T-helper 1 cell treated with Interleukin-12 subunit alpha and Interleukin-12 subunit beta and Interleukin-4 antibody, amounts not matched to agents 30 ng/mL and 1 ng/mL, for 36 hours (primary cell): ENCODE measurements around the gene NTF4. TPM values are rescaled to one million over a fixed set of nuclear protein-coding genes. Genes with fewer than 3 reads are reported as not detected.

Experiments
- intact Hi-C: fragments of 100-400 bp; cut with micrococcal nuclease; formaldehyde crosslinking; loops from one replicate; pipeline ENCODE4 v1.15.1; 2024
- total RNA-seq: library from RNA; stranded (reverse); gene quantifications from 2 replicates; pipeline ENCODE4 v1.2.3, GENCODE V29; 2022

The NTF4 gene
- total RNA-seq, 1 donor from 2014 or later = not detected

- intact Hi-C loops = no loop called here
Measured at GRCh38 chr19:49092686-49093085, 28.1 kb upstream of the NTF4 start.

GRCh38 chr19:49091391-49092038 lies 26.9 kb upstream of the NTF4 start:
- intact Hi-C loops = no loop called here

DNA sequence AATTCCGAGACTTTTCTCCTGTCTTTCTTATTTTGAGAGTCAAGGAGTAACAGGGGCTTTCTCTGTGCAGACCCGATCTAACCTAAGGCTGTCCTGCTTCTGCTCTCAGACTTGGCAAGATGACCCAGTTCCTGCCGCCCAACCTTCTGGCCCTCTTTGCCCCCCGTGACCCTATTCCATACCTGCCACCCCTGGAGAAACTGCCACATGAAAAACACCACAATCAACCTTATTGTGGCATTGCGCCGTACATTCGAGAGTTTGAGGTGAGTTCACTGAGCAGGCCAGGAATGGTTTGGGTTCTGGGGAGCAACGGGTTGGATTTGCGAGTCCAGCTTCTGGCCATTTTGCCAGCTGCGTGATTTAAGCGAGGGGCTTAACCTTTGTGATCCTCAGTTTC lies 21.7 kb upstream of the NTF4 start:
- intact Hi-C loops = loop anchor here (5.0 kb wide), 1 partner anchor 781 kb away; the partner anchor contains the start of gene PNKP

DNA sequence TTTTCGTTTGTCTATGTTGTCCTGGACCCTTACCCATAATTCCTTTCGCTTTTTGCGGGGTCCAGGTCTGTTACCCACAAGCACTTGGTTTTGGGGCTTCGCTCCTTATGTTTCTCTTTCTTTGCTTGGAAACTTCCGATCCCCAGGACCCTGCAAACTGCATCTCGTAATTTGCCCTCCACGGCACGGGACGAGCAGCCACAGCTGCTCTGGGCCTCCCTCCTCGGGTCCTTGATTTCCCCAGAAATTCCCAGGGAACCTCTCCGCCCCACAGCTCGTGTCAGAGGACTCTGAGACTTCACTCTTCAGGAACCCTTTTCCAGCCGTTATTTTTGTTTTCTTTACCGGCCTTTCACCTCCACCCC lies 21.2 kb upstream of the NTF4 start:
- intact Hi-C loops = loop anchor here (1.0 to 5.0 kb wide), 11 partner anchors 11 to 781 kb away; partner anchors contain the start of genes C19orf73, CYTH2, FUZ and GYS1

GRCh38 chr19:49085020-49085867 lies 20.6 kb upstream of the NTF4 start, which contains the start of gene SNRNP70:
SNRNP70 (plus strand) TSS chr19:49085451; CDS start chr19:49086415, 964 bp downstream.
- intact Hi-C loops = loop anchor here (1.0 to 5.0 kb wide), 11 partner anchors 12 to 782 kb away; partner anchors contain the start of genes C19orf73, CYTH2, FUZ and GYS1

DNA sequence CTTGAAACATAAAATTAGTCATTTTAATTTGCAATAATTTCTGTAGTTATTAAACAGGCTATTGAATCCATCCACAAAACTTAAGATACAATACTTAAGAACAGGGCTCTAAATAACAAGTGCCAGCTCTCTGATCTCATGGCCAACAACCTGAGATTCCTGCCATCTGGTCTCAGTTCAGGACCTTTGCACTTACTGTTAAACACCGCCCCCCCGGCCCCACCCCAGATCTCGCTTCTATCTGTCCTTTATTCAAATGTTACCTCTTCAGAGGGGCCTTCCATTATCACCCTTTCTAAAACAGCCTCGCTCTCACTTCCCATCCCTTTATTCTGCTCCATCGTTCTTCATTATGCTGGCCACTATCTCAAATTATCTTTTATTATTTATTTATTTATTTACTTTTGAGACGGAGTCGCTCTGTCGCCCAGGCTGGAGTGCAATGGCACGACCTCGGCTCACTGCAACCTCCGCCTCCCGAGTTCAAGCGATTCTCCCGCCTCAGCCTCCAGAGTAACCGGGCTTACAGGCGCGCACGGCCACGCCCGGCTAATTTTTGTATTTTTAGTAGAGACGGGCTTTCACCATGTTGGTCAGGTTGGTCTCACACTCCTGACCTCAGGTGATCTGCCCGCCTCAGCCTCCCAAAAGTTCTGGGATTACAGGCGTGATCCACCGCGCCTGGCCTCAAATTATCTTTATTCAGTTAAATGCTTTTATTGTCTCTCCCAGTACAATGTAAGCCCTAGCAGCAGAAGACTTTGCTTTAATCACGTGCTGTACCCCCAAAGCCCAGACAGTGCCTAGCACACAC lies 19.8 kb upstream of the NTF4 start:
- intact Hi-C loops = loop anchor here (1.0 to 5.0 kb wide), 11 partner anchors 13 to 783 kb away; partner anchors contain the start of genes C19orf73, CYTH2, FUZ and GYS1

DNA sequence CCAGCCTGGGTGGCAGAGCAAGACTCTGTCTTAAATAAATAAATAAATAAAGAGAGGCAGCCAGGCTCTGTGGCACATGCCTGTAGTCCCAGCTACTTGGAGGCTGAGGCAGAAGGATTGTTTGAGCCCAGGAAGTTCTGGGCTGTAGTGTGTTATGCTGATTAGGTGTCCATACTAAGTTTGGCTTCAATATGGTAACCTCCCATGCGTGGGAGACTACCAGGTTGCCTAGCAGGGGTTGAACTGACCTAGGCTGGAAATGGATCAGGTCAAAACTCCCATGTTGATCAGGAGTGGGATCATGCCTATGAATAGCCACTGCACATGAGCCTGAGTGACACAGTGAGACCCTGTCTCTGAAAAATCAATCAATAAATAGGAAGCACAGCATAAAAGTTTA lies 16.7 kb upstream of the NTF4 start:
- intact Hi-C loops = no loop called here

- intact Hi-C loops = no loop called here
Measured at GRCh38 chr19:49080392-49080791, 15.8 kb upstream of the NTF4 start.

GRCh38 chr19:49074869-49075268 lies 10.3 kb upstream of the NTF4 start:
- intact Hi-C loops = loop anchor here (1.0 kb wide), 1 partner anchor 70 kb away; no protein-coding TSS in a partner anchor

DNA sequence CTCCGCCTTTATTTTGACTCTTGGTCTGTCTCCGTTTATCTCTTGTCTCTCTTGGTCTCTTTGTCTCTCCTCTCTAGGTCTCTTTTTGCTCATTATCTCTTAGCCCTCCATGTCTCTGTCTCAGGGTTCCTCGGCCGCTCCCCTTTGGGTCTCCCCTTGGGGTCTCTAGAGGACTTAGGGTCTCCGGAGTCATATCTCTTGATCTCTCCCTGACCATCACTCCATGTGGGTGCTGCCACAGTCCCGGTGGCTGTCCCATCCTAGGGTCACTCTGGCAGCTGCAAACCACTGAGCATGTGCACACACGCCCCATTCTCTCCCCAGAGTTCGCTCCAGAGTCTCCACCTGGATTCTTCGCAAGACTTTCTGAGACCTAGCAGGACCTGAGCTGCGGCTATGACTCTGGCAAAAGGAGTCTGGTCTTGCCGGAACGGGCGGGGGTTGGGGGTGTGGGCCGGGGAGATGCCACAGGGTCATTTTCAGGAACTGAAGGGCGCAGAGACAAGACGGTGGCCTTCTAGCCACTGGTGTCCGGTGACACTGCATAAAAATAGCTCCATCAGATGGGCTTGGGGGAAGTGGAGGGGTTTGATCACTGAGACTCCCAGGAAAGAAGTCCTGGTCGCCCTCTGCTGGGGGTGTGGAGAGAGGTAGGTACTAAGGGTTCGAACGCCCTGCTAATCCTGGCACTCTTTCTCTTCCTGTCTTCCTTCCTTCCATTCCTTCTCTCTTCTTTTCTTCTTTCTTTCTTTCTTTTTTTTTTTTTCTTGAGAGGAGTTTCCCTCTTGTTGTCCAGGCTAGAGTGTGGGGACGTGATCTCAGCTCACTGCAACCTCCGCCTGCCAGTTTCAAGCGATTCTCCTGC lies 9.1 kb upstream of the NTF4 start:
- intact Hi-C loops = no loop called here

DNA sequence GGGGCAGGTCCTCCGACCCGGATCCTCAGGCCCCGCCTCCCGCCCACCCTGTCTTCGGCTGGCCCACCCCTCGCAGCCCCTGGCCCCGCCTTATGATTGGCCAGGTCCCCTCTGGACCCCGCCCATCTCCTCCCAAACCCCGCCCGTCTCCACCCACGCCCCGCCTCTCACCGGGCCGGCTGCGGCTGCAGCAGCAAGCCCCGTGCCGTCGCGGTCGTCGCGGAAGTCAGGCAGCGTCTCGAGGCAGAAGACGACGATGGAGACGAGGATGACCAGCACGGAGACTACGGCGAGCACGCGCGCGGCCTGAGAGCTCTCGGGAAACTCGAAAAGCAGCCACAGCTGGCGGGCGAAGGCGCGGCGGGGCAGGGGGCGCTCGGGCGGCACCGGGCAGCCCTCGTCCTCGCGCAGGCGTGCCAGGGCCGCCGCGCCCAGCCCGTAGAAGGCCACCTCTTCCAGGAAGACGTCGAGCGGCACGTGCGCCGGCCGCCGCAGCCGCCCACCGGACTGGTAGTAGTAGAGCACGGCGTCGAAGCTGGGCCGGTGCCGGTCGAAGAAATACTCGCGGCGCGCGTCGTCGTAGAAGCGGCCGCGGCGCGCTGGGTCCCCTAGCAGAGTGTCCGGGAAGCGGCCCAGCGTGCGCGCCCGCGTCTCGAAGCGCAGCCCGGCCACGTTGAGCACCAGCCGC lies 7.4 kb upstream of the NTF4 start:
- intact Hi-C loops = no loop called here

DNA sequence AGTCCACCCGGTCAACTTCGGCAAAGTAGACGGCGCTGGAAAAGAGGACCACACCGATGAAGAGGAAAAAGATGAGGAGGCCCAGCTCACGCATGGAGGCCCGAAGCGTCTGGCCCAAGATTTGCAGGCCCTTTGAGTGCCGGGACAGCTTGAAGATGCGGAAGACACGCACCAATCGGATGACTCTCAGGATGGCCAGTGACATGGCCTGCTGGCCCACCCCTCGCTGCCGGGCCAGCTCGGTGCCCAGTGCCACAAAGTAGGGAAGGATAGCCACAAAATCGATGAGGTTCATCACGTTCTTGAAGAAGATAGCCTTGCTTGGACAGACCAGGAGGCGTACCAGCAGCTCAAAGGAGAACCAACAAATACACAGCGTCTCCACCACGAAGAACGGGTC lies 5.8 kb upstream of the NTF4 start:
- intact Hi-C loops = no loop called here

DNA sequence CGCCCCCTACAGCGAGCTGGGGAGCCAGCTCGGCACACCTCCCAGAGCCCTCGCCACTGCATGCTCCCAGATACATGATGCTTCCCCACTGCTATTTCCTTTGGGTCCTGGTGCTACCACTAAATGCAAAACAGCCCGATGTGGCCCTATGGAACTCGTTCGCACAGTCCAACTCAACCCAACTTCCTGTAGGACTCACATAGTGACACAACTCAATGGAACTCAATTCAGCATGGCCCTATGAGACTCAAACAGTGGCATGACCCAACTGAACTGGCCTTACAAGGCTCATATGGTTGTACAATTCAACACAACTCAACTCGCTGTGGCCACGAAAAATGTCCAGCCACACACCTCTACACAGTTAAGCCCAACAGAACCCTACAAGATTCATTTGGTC lies 4.4 kb upstream of the NTF4 start:
- intact Hi-C loops = no loop called here

GRCh38 chr19:49067554-49067953 lies 2.9 kb upstream of the NTF4 start:
- intact Hi-C loops = no loop called here

GRCh38 chr19:49065905-49066512 lies 1.4 kb upstream of the NTF4 start:
- intact Hi-C loops = no loop called here

DNA sequence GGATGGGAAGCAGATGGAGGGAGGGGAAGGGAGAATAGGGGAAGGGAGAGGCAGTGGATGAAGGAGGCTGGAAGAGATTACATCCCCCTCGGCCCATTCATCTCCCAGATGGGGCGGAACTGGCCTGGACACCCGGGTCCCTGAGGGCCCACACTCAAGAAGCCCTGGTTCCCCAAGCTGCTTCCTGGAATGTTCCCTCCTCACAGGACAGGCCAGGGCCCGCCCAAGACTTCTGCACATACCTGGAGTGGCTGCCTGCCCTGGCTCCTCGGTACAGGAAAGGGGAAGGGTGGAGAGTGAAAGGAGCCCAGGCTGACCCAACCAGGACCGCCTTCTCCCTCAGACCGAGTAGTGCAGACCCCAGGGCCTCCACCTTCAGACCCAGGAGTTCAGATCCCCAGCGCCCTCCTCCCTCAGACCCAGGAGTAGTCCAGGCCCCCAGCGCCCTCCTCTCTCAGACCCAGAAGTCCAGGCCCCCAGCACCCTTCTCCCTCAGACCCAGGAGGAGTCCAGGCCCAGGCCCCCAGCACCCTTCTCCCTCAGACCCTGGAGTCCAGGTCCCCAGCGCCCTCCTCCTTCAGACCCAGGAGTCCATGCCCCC lies 489 bp downstream of the NTF4 start:
- intact Hi-C loops = no loop called here

GRCh38 chr19:49061445-49061844 lies 3.2 kb downstream of the NTF4 start:
- intact Hi-C loops = no loop called here

- intact Hi-C loops = no loop called here
Measured at GRCh38 chr19:49061000-49061399, 3.6 kb downstream of the NTF4 start.

DNA sequence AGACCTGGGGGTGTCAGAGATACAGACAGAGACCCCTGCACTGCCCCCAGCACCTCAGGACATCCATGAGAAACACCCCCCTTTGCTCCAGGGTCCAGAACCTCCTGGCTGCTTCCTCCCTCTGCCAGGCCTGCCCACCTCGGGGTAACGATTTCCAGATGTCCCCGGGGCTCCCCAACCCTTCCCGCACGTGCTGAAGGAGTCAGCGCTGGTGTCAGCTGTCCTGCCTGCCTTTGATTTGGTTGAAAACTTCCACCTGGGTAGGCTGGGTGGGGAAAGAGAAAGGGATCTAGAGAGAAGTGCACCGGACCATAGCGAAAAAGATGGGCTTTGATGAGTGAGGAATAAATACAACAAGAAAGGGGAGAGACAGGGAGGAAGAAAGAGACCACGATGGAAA lies 5.6 kb downstream of the NTF4 start:
- intact Hi-C loops = loop anchor here (5.0 kb wide), 1 partner anchor 42 kb away; the partner anchor contains the start of gene LHB
